Endothelial cell of umbilical vein (primary cell): Measurements from ENCODE around the gene MOB3A.

Source experiments
- CTCF ChIP-seq, 2 donors: IDR thresholded peaks; 1 replicate in 1 of 2; 2 replicates in 1 of 2; pipeline ENCODE4 v1.5.1; 2011; ENCODE audit warnings: low read length in 2 of 2, mild to moderate bottlenecking in 2 of 2, moderate library complexity in 2 of 2, control low read depth in 1 of 2, inconsistent platforms in 1 of 2, low read depth in 1 of 2; ENCODE audit not compliant: insufficient read depth in 1 of 2; ENCODE audit errors: extremely low read depth in 1 of 2
- JUN ChIP-seq: IDR thresholded peaks from 2 replicates; pipeline ENCODE4 v1.6.1; 2011; ENCODE audit warnings: borderline replicate concordance, low read depth; ENCODE audit not compliant: insufficient read length, insufficient read depth

GRCh38 chr19:2080336-2080988 is 15.7 kb downstream of the MOB3A start:
- TF ChIP-seq CTCF (IDR thresholded peaks at IDR 0.05; ENCODE audit: extremely low read depth in 1 of 2, insufficient read depth in 1 of 2, low read depth in 1 of 2, low read length in 2 of 2) (no peak), JUN (no peak)
